CD4-positive, alpha-beta T cell treated with Interferon alpha-2 for 1 hour (primary cell): ENCODE results near the gene DIS3L2.
"Not testable (repeated sequence)": the region's sequence is repeated elsewhere in the genome, so short reads cannot be mapped to it uniquely, and the experiment has no call there.

Experiments
- DNase-seq, 2 donors: peaks; one replicate each; pipeline ENCODE4 v3.0.0-alpha.2; 2020 to 2022

DIS3L2 gene

DNA sequence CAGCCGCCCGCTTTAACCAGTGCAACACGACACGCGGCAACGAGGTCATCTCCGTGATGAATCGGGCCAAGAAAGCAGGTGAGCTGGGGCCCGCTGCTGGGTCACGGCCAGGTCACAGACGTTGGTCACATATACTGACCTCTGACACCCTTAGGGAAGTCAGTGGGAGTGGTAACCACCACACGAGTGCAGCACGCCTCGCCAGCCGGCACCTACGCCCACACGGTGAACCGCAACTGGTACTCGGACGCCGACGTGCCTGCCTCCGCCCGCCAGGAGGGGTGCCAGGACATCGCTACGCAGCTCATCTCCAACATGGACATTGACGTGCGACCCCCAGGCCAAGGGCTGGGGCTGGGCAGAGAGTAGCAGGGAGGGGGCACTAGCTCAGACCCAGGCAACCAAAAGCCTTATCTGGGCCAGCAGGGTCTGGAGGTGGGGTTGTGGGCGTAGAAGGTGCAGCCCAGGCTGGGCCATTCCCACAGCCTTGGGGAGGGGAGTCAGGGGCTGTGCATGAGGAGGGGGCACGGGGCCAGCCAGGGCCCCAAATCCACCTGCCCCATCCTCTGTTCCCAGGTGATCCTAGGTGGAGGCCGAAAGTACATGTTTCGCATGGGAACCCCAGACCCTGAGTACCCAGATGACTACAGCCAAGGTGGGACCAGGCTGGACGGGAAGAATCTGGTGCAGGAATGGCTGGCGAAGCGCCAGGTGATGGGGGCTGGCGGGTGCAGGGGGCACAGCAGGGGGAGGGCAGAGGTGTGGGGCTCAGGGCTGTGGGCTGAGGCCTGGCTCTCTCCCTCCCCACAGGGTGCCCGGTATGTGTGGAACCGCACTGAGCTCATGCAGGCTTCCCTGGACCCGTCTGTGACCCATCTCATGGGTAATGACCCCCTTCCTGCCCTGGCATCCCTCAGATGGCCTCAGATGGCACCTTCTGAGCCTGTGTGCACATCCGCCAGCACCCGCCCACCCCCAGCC, 418.4 kb downstream of the DIS3L2 start:
- DNase-seq = not testable (repeated sequence)

DNA sequence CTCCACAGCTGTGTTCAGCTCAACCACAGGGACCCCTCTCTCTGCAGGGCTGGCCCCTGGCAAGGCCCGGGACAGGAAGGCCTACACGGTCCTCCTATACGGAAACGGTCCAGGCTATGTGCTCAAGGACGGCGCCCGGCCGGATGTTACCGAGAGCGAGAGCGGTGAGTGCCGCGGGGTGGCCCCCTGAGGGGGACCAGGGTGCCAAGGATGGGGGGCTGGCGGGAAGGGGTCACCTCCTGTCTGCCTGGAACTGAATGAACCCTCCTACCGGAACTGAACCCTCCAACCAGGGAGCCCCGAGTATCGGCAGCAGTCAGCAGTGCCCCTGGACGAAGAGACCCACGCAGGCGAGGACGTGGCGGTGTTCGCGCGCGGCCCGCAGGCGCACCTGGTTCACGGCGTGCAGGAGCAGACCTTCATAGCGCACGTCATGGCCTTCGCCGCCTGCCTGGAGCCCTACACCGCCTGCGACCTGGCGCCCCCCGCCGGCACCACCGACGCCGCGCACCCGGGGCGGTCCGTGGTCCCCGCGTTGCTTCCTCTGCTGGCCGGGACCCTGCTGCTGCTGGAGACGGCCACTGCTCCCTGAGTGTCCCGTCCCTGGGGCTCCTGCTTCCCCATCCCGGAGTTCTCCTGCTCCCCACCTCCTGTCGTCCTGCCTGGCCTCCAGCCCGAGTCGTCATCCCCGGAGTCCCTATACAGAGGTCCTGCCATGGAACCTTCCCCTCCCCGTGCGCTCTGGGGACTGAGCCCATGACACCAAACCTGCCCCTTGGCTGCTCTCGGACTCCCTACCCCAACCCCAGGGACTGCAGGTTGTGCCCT, 419.9 kb downstream of the DIS3L2 start:
- DNase-seq = not testable (repeated sequence)

DNA sequence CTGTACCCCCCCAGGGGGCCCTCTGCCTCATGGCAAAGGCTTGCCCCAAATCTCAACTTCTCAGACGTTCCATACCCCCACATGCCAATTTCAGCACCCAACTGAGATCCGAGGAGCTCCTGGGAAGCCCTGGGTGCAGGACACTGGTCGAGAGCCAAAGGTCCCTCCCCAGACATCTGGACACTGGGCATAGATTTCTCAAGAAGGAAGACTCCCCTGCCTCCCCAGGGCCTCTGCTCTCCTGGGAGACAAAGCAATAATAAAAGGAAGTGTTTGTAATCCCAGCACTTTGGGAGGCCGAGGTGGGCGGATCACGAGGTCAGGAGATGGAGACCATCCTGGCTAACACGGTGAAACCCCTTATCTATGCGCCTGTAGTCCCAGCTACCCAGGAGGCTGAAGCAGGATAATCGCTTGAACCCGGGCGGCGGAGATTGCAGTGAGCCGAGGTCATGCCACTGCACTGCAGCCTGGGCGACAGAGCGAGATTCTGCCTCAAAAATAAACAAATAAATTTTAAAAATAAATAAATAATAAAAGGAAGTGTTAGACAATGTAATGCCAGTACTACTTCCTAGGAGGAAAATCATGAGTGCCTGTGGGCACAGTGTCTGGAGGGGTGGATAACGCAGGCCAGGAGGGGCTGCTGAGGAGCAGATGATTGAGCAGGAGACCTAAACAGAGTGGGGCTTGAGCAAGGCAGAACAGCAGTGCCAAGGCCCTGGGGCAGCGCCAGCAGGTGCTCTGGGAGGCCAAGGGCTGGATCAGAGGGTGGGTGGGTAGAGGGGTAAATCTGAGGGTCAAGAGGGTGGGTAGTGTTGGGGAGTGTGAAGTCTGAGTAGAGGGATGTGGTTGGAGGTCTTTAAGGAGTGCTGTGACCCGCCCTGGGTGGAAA, 421.1 kb downstream of the DIS3L2 start:
- no peak for DNase-seq

DNA sequence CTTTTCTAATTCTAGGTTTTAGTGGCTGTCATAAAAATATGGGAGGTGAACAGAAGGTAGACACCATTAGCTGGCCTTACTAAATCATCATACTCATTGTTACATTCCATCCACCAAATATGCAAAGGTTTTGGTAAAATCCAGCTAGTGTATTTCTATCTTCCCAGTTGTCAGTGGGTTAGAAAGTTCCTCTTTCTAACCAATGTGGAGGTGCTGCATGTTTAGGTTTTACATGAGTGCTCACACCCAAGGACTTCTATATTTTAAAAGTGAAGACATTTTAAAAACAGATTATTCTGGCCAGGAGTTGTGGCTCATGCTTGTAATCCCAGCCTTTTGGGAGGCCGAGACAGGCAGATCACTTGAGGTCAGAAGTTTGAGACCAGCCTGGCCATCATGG, 423.0 kb downstream of the DIS3L2 start:
- DNase-seq = no peak

DNA sequence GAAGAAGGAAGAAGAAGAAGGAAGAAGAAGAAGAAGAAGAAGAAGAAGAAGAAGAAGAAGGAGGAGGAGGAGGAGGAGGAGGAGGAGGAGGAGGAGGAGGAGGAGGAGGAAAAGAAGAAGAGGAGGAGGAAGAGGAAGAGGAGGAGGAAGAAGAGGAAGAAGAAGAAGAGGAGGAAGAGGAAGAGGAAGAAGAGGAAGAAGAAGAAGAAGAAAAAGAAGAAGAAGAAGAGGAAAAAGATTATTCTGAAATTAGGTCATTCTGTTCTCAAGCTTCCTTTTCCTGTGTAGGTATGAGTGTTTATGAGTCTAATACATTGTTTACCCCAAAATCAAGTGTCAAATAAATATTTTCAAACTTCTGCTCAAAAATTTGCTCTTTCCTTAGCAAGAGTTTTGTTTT, 423.5 kb downstream of the DIS3L2 start:
- not testable (repeated sequence) for DNase-seq

DNA sequence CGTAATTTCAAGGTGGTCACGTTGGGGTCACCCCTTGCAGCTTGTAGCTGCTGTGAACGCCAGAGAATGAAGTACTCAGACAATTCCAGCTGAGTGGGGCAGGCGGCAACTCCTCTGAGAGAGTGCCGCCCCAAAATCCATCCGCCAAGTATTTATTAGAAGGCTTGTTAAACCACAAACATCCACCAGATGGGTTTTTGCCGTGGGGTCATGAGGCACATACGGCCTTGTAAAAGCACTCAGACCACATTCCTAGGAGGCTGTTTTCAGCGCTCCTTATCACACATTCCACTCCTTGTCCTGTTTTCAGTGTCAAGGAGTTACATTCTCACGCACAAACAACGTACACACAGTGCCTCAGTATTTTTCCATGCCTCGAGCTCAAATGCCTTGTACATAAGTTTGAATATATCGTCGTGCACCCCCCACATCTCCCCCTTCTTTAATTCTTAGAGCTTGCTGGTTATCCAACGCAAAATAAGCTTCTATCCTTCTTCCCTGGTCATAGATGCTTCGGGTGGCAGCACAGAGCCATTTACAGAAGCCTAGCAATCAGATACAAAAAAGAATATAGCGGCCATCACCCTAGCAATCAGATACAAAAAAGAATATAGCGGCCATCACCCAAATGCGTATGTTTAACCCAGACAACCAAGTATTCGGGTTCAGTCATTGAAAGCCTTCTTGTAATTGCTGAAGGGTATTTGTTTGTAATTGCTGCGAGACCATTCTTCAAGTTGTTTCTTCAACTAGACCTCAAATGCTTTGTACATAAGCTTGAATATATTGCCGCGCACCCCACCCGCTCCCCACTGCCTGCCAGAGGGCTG, 424.4 kb downstream of the DIS3L2 start:
- no peak for DNase-seq

DNA sequence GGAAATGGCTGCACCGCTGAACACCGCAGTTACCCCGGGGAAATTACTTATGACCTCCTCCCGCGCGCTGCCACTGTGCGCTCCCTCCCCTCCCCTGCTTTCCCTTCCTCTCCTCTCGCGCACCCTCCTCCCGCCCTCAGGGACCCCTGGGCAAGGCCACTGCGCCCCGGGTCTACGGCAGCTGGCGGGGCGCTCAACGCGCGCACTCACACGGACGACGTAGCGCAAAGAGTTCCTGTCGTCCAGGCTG, 424.9 kb downstream of the DIS3L2 start:
- DNase-seq = no peak
